ENCODE results near the gene ADAM10.
"Not testable (repeated sequence)": the region's sequence is repeated elsewhere in the genome, so short reads cannot be mapped to it uniquely, and the experiment has no call there.

The ADAM10 gene

DNA sequence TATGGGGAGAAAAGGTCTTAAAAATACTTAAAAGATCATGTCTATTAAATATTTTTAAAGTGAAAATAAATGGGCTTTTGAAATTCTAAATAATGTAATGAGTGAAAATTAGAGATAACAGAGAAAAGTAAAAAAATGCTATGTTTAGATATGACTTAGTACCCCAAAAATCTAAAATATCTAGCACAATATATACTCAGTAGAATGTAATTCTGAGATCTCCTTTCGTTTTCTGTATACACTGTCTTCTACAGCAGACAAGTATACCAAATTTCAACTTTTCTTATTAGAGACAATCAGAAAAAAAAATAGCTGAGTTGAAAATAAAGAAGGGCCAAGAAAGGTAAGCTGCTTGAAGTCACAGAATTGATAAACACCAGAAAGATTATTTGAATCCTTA is 140.8 kb downstream of the ADAM10 start:
- H3K36me3 ChIP-seq: peaks cover 48% of the 10 kb centered on the region
- no peaks in the 10 kb centered on the region for H3K27me3 ChIP-seq
- no peaks in the 10 kb centered on the region for H3K9me3 ChIP-seq
- TF ChIP-seq, protein P1, sequence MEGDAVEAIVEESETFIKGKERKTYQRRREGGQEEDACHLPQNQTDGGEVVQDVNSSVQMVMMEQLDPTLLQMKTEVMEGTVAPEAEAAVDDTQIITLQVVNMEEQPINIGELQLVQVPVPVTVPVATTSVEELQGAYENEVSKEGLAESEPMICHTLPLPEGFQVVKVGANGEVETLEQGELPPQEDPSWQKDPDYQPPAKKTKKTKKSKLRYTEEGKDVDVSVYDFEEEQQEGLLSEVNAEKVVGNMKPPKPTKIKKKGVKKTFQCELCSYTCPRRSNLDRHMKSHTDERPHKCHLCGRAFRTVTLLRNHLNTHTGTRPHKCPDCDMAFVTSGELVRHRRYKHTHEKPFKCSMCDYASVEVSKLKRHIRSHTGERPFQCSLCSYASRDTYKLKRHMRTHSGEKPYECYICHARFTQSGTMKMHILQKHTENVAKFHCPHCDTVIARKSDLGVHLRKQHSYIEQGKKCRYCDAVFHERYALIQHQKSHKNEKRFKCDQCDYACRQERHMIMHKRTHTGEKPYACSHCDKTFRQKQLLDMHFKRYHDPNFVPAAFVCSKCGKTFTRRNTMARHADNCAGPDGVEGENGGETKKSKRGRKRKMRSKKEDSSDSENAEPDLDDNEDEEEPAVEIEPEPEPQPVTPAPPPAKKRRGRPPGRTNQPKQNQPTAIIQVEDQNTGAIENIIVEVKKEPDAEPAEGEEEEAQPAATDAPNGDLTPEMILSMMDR (IDR thresholded peaks at IDR 0.05): no peak
- no peak overlapping the region for H3K4me3 ChIP-seq (ENCODE audit: low read depth in 1 of 2, low read length in 1 of 2)
- no peak overlapping the region for H3K27ac ChIP-seq
- peaks cover 0 to 5% of the 10 kb centered on the region in 2 experiments for H3K4me1 ChIP-seq (ENCODE audit: control insufficient read depth in 1 of 2, insufficient read depth in 1 of 2, low read depth in 1 of 2, low read length in 1 of 2)

DNA sequence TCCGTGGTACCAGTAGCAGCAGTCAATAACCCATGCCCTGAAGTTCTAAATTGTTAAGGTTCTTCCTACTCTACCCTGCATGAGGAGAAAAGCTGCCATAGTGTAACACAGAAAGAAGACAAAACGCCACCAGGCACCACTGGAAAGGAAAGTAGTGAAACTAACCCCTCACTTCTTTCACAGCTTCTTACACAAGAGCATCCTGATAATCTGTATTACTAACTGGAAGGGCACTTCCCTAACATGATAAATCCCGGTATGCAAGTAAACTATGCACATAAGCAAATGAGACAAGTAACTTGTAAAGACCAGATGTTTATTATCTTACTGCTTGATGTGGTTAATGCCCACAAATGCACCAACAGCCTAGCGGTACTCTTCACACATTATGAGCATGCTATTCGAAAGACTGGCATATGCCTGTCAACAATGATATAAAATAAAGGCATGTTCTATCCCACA is 141.3 kb downstream of the ADAM10 start:
- Histone ChIP-seq H3K4me1 (ENCODE audit: control insufficient read depth in 1 of 2, insufficient read depth in 1 of 2, low read depth in 1 of 2, low read length in 1 of 2) (peaks cover 0 to 5% of the 10 kb centered on the region in 2 experiments), H3K27me3 (no peaks in the 10 kb centered on the region), H3K27ac (peak overlapping the region; percentile 3), H3K4me3 (ENCODE audit: low read depth in 1 of 2, low read length in 1 of 2) (no peak overlapping the region), H3K9me3 (no peaks in the 10 kb centered on the region), H3K36me3 (peaks cover 48% of the 10 kb centered on the region)
- TF ChIP-seq, protein P1 (IDR thresholded peaks at IDR 0.05): no peak

- peaks cover 0 to 5% of the 10 kb centered on the region in 2 experiments for H3K4me1 ChIP-seq (ENCODE audit: control insufficient read depth in 1 of 2, insufficient read depth in 1 of 2, low read depth in 1 of 2, low read length in 1 of 2)
- no peaks in the 10 kb centered on the region for H3K27me3 ChIP-seq
- peaks cover 44% of the 10 kb centered on the region for H3K36me3 ChIP-seq
- no peak overlapping the region for H3K27ac ChIP-seq
- no peaks in the 10 kb centered on the region for H3K9me3 ChIP-seq
- TF ChIP-seq, protein P1 (IDR thresholded peaks at IDR 0.05): no peak
- H3K4me3 ChIP-seq (ENCODE audit: low read depth in 1 of 2, low read length in 1 of 2): no peak overlapping the region
Observed at GRCh38 chr15:58606577-58607080, 142.9 kb downstream of the ADAM10 start.

GRCh38 chr15:58605931-58606530 is 143.5 kb downstream of the ADAM10 start:
- TF ChIP-seq, protein P1 (IDR thresholded peaks at IDR 0.05): no peak
- H3K27ac ChIP-seq: no peak overlapping the region
- H3K36me3 ChIP-seq: peaks cover 41% of the 10 kb centered on the region
- peaks cover 0 to 5% of the 10 kb centered on the region in 2 experiments for H3K4me1 ChIP-seq (ENCODE audit: control insufficient read depth in 1 of 2, insufficient read depth in 1 of 2, low read depth in 1 of 2, low read length in 1 of 2)
- no peaks in the 10 kb centered on the region for H3K27me3 ChIP-seq
- no peak overlapping the region for H3K4me3 ChIP-seq (ENCODE audit: low read depth in 1 of 2, low read length in 1 of 2)
- no peaks in the 10 kb centered on the region for H3K9me3 ChIP-seq

DNA sequence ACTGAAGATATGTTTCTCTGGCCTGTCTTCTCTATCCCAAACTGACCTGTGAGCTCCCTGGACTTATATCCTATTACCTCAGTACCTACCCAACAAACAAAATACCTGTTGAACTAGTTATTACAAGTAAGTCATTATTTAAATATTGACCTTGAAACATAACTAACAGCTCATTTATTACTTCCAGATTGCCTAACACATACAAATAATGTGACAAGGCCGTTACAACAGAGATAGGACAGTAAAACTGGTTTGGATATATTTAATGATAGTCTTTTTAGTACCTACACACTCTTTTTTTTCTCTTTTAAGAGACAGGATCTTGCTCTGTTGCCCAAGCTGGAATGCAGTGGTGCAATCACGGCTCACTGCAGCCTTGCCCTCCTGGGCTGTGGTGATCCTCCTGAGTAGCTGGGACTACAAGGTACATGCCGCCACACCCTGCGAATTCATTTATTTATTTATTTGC is 145.0 kb downstream of the ADAM10 start:
- H3K36me3 ChIP-seq: peaks cover 28% of the 10 kb centered on the region
- H3K27ac ChIP-seq: no peak overlapping the region
- H3K9me3 ChIP-seq: no peaks in the 10 kb centered on the region
- TF ChIP-seq, protein P1 (IDR thresholded peaks at IDR 0.05): no peak
- H3K4me1 ChIP-seq (ENCODE audit: control insufficient read depth in 1 of 2, insufficient read depth in 1 of 2, low read depth in 1 of 2, low read length in 1 of 2): peaks cover 0 to 5% of the 10 kb centered on the region in 2 experiments
- H3K27me3 ChIP-seq: no peaks in the 10 kb centered on the region
- H3K4me3 ChIP-seq (ENCODE audit: low read depth in 1 of 2, low read length in 1 of 2): no peak overlapping the region

GRCh38 chr15:58603927-58604326 is 145.6 kb downstream of the ADAM10 start:
- not testable (repeated sequence) for H3K4me1 ChIP-seq (ENCODE audit: control insufficient read depth in 1 of 2, insufficient read depth in 1 of 2, low read depth in 1 of 2, low read length in 1 of 2); H3K27ac ChIP-seq; H3K9me3 ChIP-seq; H3K4me3 ChIP-seq (ENCODE audit: low read depth in 1 of 2, low read length in 1 of 2); H3K27me3 ChIP-seq
- H3K36me3 ChIP-seq: peaks cover 23% of the 10 kb centered on the region

Measured in neutrophil (primary cell).